Measurements from ENCODE around the gene YTHDF1.

YTHDF1 gene

GRCh38 chr20:63219447-63219821, 3.5 kb upstream of the YTHDF1 start:
- H3K9me3 ChIP-seq (ENCODE audit: severe bottlenecking) = no peaks in the 10 kb centered on the region
- H3K27me3 ChIP-seq (ENCODE audit: insufficient read depth, poor library complexity, severe bottlenecking) = peaks cover 4% of the 10 kb centered on the region
- no peak overlapping the region for H3K4me3 ChIP-seq (ENCODE audit: severe bottlenecking)
- ATAC-seq (ENCODE audit: low read depth) = no peak
- no peak for TF ChIP-seq CTCF (IDR thresholded peaks at IDR 0.05; ENCODE audit: poor library complexity, severe bottlenecking)
- peaks cover 11% of the 10 kb centered on the region for H3K4me1 ChIP-seq (ENCODE audit: insufficient read depth, poor library complexity, severe bottlenecking)
- peak; percentile 76 for DNase-seq (ENCODE audit: low spot score)
- peaks cover 8% of the 10 kb centered on the region for H3K36me3 ChIP-seq (ENCODE audit: low read depth)
- no peak overlapping the region for H3K27ac ChIP-seq (ENCODE audit: poor library complexity, severe bottlenecking)

DNA sequence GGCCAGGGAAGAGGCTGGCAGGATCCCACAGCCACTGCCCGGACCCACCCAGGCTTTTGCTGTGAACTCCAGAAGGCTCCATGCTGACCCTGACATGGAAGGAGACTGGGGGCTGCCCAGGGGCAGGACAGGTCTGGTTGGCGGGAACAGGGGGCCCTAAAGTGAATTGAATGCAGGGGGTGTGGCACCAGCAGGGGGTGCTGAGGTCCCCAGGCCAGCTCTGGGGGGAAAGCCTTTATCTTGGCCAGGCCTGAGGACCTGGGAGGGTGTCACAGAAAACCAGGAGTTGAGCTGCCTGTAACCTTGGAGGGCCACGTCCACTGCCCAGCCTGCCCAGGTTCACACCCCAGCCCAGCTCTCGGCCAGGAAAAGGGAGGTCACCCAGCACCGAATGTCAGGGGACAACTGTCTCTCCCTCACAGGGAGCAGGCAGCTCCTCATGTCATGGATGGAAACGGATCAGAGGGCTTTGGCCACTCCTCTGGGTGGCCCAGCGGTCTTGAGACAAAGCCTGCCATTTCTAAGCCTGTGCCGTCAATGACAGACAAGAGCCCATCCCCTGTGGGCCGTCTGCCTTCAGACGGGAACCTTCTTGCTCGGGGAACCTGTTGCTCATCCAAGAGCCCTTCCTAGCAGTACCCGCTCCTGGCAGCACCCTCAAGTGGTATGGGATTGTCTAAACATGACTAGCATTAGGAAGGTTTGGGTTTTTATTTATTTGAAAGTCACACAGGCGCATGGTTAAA, 2.9 kb upstream of the YTHDF1 start:
- ATAC-seq (ENCODE audit: low read depth) = no peak
- DNase-seq (ENCODE audit: low spot score) = peak; percentile 80
- Histone ChIP-seq H3K27me3 (ENCODE audit: insufficient read depth, poor library complexity, severe bottlenecking) (peaks cover 4% of the 10 kb centered on the region), H3K27ac (ENCODE audit: poor library complexity, severe bottlenecking) (no peak overlapping the region), H3K4me1 (ENCODE audit: insufficient read depth, poor library complexity, severe bottlenecking) (peaks cover 14% of the 10 kb centered on the region), H3K9me3 (ENCODE audit: severe bottlenecking) (no peaks in the 10 kb centered on the region), H3K36me3 (ENCODE audit: low read depth) (peaks cover 14% of the 10 kb centered on the region), H3K4me3 (ENCODE audit: severe bottlenecking) (no peak overlapping the region)
- peak; percentile 9 for TF ChIP-seq CTCF (IDR thresholded peaks at IDR 0.05; ENCODE audit: poor library complexity, severe bottlenecking)

DNA sequence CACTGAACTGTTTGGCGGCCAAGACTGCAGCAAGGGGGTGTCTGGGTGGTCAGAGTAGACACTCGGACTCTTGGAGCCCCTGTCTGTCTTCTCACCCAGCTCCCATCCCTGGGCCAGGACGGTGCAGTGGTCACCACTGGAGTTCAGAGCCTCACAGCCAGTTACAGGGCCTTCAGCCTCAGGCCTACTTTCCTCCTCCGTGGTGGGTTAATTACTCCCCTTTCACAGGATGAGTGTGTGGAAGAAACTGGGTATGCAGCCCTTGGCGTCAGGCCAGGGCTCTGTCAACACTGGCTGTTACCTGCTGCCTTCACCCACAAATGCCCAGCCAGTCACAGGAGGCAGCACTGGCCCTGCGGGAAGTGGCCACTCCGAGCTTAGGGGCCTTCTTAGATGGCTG, 1.8 kb upstream of the YTHDF1 start:
- DNase-seq (ENCODE audit: low spot score) (peak; percentile 82), ATAC-seq (ENCODE audit: low read depth) (no peak)
- H3K27me3 ChIP-seq (ENCODE audit: insufficient read depth, poor library complexity, severe bottlenecking) = peaks cover 4% of the 10 kb centered on the region
- H3K36me3 ChIP-seq (ENCODE audit: low read depth) = peaks cover 26% of the 10 kb centered on the region
- H3K27ac ChIP-seq (ENCODE audit: poor library complexity, severe bottlenecking) = no peak overlapping the region
- TF ChIP-seq CTCF (IDR thresholded peaks at IDR 0.05; ENCODE audit: poor library complexity, severe bottlenecking) = no peak
- peaks cover 26% of the 10 kb centered on the region for H3K4me1 ChIP-seq (ENCODE audit: insufficient read depth, poor library complexity, severe bottlenecking)
- H3K4me3 ChIP-seq (ENCODE audit: severe bottlenecking) = no peak overlapping the region
- no peaks in the 10 kb centered on the region for H3K9me3 ChIP-seq (ENCODE audit: severe bottlenecking)

DNA sequence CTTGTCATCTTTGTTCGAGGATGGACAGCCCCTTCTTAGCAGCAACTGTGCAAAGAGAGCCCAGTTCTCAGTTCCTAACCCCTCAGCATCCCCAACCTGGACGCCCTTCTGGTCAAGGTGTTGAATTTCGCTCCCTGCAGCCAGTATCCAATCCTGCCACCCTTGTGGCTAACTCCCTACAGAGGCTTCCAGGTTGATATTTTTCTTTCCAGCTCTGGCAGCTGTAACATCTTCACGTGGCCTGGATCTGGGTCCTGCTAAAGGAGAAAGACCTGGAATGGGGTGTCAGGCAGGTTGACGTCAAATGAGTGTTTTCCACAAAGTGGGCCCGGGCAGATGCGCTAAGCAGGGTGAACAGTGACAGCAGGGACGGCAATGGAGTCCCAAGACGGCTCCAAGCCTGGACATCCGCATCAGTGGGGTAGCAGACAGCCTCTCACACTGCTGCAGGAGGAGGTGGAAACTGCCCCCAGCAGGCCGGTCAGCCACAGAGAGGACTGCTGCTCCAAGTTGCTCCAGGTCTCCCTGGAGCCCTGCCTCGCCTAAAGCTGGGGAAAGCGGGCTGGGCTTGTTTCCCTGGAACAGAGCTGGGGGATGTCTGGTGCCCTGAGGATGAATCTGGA, 1.0 kb upstream of the YTHDF1 start:
- H3K27ac ChIP-seq (ENCODE audit: poor library complexity, severe bottlenecking) = peak overlapping the region; percentile 63

More for the DNA sequence above, 1.0 kb upstream of the YTHDF1 start:
- ATAC-seq (ENCODE audit: low read depth) = peak; percentile 1; the same call in 2 of the 3 replicates
- DNase-seq (ENCODE audit: low spot score) = peak; percentile 77
- Histone ChIP-seq H3K9me3 (ENCODE audit: severe bottlenecking) (no peaks in the 10 kb centered on the region), H3K4me1 (ENCODE audit: insufficient read depth, poor library complexity, severe bottlenecking) (peaks cover 30% of the 10 kb centered on the region), H3K4me3 (ENCODE audit: severe bottlenecking) (peak overlapping the region; percentile 94), H3K36me3 (ENCODE audit: low read depth) (peaks cover 33% of the 10 kb centered on the region), H3K27me3 (ENCODE audit: insufficient read depth, poor library complexity, severe bottlenecking) (peaks cover 3% of the 10 kb centered on the region)
- no peak for TF ChIP-seq CTCF (IDR thresholded peaks at IDR 0.05; ENCODE audit: poor library complexity, severe bottlenecking)

Data from RWPE2 (cell line).